WTC11 (cell line): ENCODE data around the gene ZNF627. TPM values are rescaled to one million over a fixed set of nuclear protein-coding genes. Genes with fewer than 3 reads are reported as not detected.

Experiments used
- ATAC-seq: fragments of 200-7000 bp; cut with Tn5 transposase; 2 replicates; pipeline ENCODE4 v1.10.0; 2021; ENCODE audit warnings: mild to moderate bottlenecking, moderate library complexity
- Bru-seq: library from RNA; stranded (reverse); fragments of 400-500 nt; gene quantifications from one replicate; lab custom pipeline; 2021; lab: Mats Ljungman, UMichigan
- CTCF ChIA-PET: fragments of 300-600 bp; sonication (Branson Sonifier 250); formaldehyde crosslinking; loops from one replicate; lab custom pipeline; 2021; ENCODE audit warnings: antibody characterized with exemption; lab: Charles Lee
- POLR2A ChIA-PET: fragments of 350-600 bp; sonication (Branson Sonifier 250); formaldehyde crosslinking; loops from one replicate; lab custom pipeline; 2021; ENCODE audit warnings: antibody characterized with exemption; lab: Charles Lee
- DNase-seq: peaks from one replicate; pipeline ENCODE4 v3.0.0; 2021; ENCODE audit warnings: low spot score
- H3K27ac Mint-ChIP-seq: 2 replicates; pipeline ENCODE4 v1.8.0; 2021; ENCODE audit warnings: mixed read lengths
- H3K27me3 Mint-ChIP-seq: 2 replicates; pipeline ENCODE4 v1.8.0; 2021; ENCODE audit warnings: low read depth, mild to moderate bottlenecking, moderate library complexity, mixed read lengths
- H3K36me3 Mint-ChIP-seq: 2 replicates; pipeline ENCODE4 v1.8.0; 2021; ENCODE audit warnings: mixed read lengths
- H3K4me1 Mint-ChIP-seq: 2 replicates; pipeline ENCODE4 v1.8.0; 2022; ENCODE audit warnings: mixed read lengths
- H3K4me3 Mint-ChIP-seq: 2 replicates; pipeline ENCODE4 v1.8.0; 2021; ENCODE audit warnings: mild to moderate bottlenecking, moderate library complexity, mixed read lengths
- H3K9me3 Mint-ChIP-seq: 2 replicates; pipeline ENCODE4 v1.8.0; 2021; ENCODE audit warnings: mixed read lengths
- E2F5 ChIP-seq: sonication (generic); formaldehyde crosslinking; IDR thresholded peaks from 2 replicates; pipeline ENCODE4 v1.8.1; 2022; ENCODE audit warnings: mild to moderate bottlenecking, moderate library complexity, missing genetic modification reagents
- ESRRA ChIP-seq: sonication (generic); formaldehyde crosslinking; IDR thresholded peaks from 2 replicates; pipeline ENCODE4 v1.8.1; 2022; ENCODE audit warnings: mild to moderate bottlenecking, missing genetic modification reagents, borderline replicate concordance
- FOXK1 ChIP-seq: sonication (generic); formaldehyde crosslinking; IDR thresholded peaks from 2 replicates; pipeline ENCODE4 v1.8.0; 2022; ENCODE audit warnings: mild to moderate bottlenecking, moderate library complexity, missing genetic modification reagents
- GRHL2 ChIP-seq: fragments of 250-450 bp; sonication (Bioruptor Pico); IDR thresholded peaks from 2 replicates; pipeline ENCODE4 v1.8.0; 2022; ENCODE audit warnings: mild to moderate bottlenecking, moderate library complexity; ENCODE audit not compliant: insufficient replicate concordance, severe bottlenecking
- HMGA2 ChIP-seq: fragments of 250-450 bp; sonication (Bioruptor Pico); IDR thresholded peaks from 2 replicates; pipeline ENCODE4 v1.4.0; 2021; ENCODE audit warnings: mild to moderate bottlenecking, moderate library complexity
- MAX ChIP-seq: sonication (generic); formaldehyde crosslinking; IDR thresholded peaks from 2 replicates; pipeline ENCODE4 v1.8.0; 2022; ENCODE audit warnings: mild to moderate bottlenecking, missing genetic modification reagents
- NFATC4 ChIP-seq: fragments of 250-450 bp; sonication (Bioruptor Pico); IDR thresholded peaks from 2 replicates; pipeline ENCODE4 v1.9.0; 2021; ENCODE audit warnings: mild to moderate bottlenecking
- NFYB ChIP-seq: sonication (generic); formaldehyde crosslinking; conservative IDR thresholded peaks from 2 replicates; pipeline ENCODE4 v1.8.0; 2022; ENCODE audit warnings: low read depth, missing genetic modification reagents
- RELA ChIP-seq: sonication (generic); formaldehyde crosslinking; IDR thresholded peaks from 2 replicates; pipeline ENCODE4 v1.8.1; 2022; ENCODE audit warnings: missing genetic modification reagents, mild to moderate bottlenecking, borderline replicate concordance
- SMAD3 ChIP-seq: sonication (generic); formaldehyde crosslinking; IDR thresholded peaks from 2 replicates; pipeline ENCODE4 v1.8.0; 2022; ENCODE audit warnings: missing genetic modification reagents, mild to moderate bottlenecking, borderline replicate concordance
- SP1 ChIP-seq: sonication (generic); formaldehyde crosslinking; conservative IDR thresholded peaks from 2 replicates; pipeline ENCODE4 v1.8.1; 2022; ENCODE audit warnings: missing genetic modification reagents
- TEAD4 ChIP-seq: sonication (generic); formaldehyde crosslinking; IDR thresholded peaks from 2 replicates; pipeline ENCODE4 v1.8.0; 2022; ENCODE audit warnings: mild to moderate bottlenecking, missing genetic modification reagents
- USF1 ChIP-seq: sonication (generic); formaldehyde crosslinking; IDR thresholded peaks from 2 replicates; pipeline ENCODE4 v1.8.0; 2022; ENCODE audit warnings: mild to moderate bottlenecking, missing genetic modification reagents
- ZBTB21 ChIP-seq: sonication (generic); formaldehyde crosslinking; IDR thresholded peaks from 2 replicates; pipeline ENCODE4 v1.8.1; 2023; ENCODE audit warnings: mild to moderate bottlenecking, missing genetic modification reagents, borderline replicate concordance
- ZNF232 ChIP-seq: sonication (generic); formaldehyde crosslinking; IDR thresholded peaks from 2 replicates; pipeline ENCODE4 v1.8.0; 2022; ENCODE audit warnings: mild to moderate bottlenecking, missing genetic modification reagents
- ZNF416 ChIP-seq: fragments of 250-450 bp; sonication (Bioruptor Pico); IDR thresholded peaks from 2 replicates; pipeline ENCODE4 v1.9.0; 2021; ENCODE audit warnings: mild to moderate bottlenecking, inconsistent platforms
- ZNF532 ChIP-seq: fragments of 250-450 bp; sonication (Bioruptor Pico); IDR thresholded peaks from 2 replicates; pipeline ENCODE4 v1.9.0; 2021; ENCODE audit warnings: mild to moderate bottlenecking, borderline replicate concordance
- long read RNA-seq, 3 experiments: library from RNA in 1 of 3; library from capped mRNA in 1 of 3; library from polyadenylated mRNA in 1 of 3; unstranded in 2 of 3; stranded (forward) in 1 of 3; transcript quantifications; one replicate each; pipeline ENCODE4 v2.0.0, GENCODE V29; 2021
- total RNA-seq: library from RNA; stranded (reverse); gene quantifications from 3 replicates; pipeline ENCODE4 v1.2.3, GENCODE V29; 2021
- TF ChIP-seq, protein P1 (sequence below): sonication (generic); formaldehyde crosslinking; conservative IDR thresholded peaks from 2 replicates; pipeline ENCODE4 v1.8.1; 2023; ENCODE audit warnings: mild to moderate bottlenecking, low read depth, missing genetic modification reagents, moderate library complexity
- TF ChIP-seq, protein P2 (sequence below): sonication (generic); formaldehyde crosslinking; IDR thresholded peaks from 2 replicates; pipeline ENCODE4 v1.8.1; 2023; ENCODE audit warnings: mild to moderate bottlenecking, missing genetic modification reagents, moderate library complexity
- TF ChIP-seq, protein P3 (sequence below): fragments of 250-450 bp; sonication (Bioruptor Pico); IDR thresholded peaks from 2 replicates; pipeline ENCODE4 v2.1.2; 2022; ENCODE audit warnings: mild to moderate bottlenecking, moderate library complexity

ZNF627 gene
- total RNA-seq = 12.6 to 13.2 TPM (median 12.7 TPM) in 3 replicates
- Bru-seq, nascent RNA = percentile 84 among the genes with signal in this experiment
- long read RNA-seq, experiment 1, transcript ZNF627-201 (4 exons, 2,840 nt) = major isoform, 31 of 46 reads
- long read RNA-seq, experiment 1, partial matches to known transcripts = 8 of 46 reads
- long read RNA-seq, experiment 1, other reads (novel, unspliced or antisense) = 5 of 46 reads
- long read RNA-seq, experiment 2, transcript ZNF627-201 (4 exons, 2,840 nt) = major isoform, 6 of 19 reads
- long read RNA-seq, experiment 2, partial matches to known transcripts = 1 of 19 reads
- long read RNA-seq, experiment 2, other reads (novel, unspliced or antisense) = 10 of 19 reads
- long read RNA-seq, experiment 3, transcript ZNF627-201 (4 exons, 2,840 nt) = major isoform, 21 of 26 reads
- long read RNA-seq, experiment 3, partial matches to known transcripts = 0 of 26 reads
- long read RNA-seq, experiment 3, other reads (novel, unspliced or antisense) = 3 of 26 reads

- CTCF ChIA-PET = interaction anchor here (0.8 to 1.7 kb wide), 5 partner anchors 16 to 162 kb away, joined by 3 to 5 read pairs (median 4); partner anchors contain the start of genes ODAD3 and PRKCSH
- 0 out of 2 replicates have a peak, but pooled peaks have one; percentile 42 for TF ChIP-seq RELA (CRISPR knock-in tag)
- TF ChIP-seq HMGA2 (CRISPR knock-in tag) = peak; percentile 16; the same call in 1 of the 2 replicates
- TF ChIP-seq SMAD3 = peak; percentile 38; the same call in 1 of the 2 replicates
- TF ChIP-seq GRHL2 (CRISPR knock-in tag) = no peak
- TF ChIP-seq ZNF232 (CRISPR knock-in tag) = peak; percentile 77
- TF ChIP-seq TEAD4 = 0 out of 2 replicates have a peak, but pooled peaks have one; percentile 17
- TF ChIP-seq FOXK1 (CRISPR knock-in tag) = 0 out of 2 replicates have a peak, but pooled peaks have one; percentile 17
- TF ChIP-seq MAX (CRISPR knock-in tag) = peak; percentile 64
- TF ChIP-seq ESRRA (CRISPR knock-in tag) = no peak
- TF ChIP-seq, protein P1, sequence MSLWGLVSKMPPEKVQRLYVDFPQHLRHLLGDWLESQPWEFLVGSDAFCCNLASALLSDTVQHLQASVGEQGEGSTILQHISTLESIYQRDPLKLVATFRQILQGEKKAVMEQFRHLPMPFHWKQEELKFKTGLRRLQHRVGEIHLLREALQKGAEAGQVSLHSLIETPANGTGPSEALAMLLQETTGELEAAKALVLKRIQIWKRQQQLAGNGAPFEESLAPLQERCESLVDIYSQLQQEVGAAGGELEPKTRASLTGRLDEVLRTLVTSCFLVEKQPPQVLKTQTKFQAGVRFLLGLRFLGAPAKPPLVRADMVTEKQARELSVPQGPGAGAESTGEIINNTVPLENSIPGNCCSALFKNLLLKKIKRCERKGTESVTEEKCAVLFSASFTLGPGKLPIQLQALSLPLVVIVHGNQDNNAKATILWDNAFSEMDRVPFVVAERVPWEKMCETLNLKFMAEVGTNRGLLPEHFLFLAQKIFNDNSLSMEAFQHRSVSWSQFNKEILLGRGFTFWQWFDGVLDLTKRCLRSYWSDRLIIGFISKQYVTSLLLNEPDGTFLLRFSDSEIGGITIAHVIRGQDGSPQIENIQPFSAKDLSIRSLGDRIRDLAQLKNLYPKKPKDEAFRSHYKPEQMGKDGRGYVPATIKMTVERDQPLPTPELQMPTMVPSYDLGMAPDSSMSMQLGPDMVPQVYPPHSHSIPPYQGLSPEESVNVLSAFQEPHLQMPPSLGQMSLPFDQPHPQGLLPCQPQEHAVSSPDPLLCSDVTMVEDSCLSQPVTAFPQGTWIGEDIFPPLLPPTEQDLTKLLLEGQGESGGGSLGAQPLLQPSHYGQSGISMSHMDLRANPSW (CRISPR knock-in tag) = no peak
- peak; percentile 82 for TF ChIP-seq SP1
- TF ChIP-seq NFATC4 = 0 out of 2 replicates have a peak, but pooled peaks have one; percentile 49
- peak; percentile 47; the same call in 1 of the 2 replicates for TF ChIP-seq ZBTB21
- peak; percentile 43; the same call in 1 of the 2 replicates for TF ChIP-seq E2F5 (CRISPR knock-in tag)
- TF ChIP-seq NFYB (CRISPR knock-in tag) = peak; percentile 81
- TF ChIP-seq ZNF532 (CRISPR knock-in tag) = no peak
- TF ChIP-seq USF1 (CRISPR knock-in tag) = peak; percentile 47; the same call in 1 of the 2 replicates
- 0 out of 2 replicates have a peak, but pooled peaks have one; percentile 46 for TF ChIP-seq ZNF416 (CRISPR knock-in tag)
- TF ChIP-seq, protein P2, sequence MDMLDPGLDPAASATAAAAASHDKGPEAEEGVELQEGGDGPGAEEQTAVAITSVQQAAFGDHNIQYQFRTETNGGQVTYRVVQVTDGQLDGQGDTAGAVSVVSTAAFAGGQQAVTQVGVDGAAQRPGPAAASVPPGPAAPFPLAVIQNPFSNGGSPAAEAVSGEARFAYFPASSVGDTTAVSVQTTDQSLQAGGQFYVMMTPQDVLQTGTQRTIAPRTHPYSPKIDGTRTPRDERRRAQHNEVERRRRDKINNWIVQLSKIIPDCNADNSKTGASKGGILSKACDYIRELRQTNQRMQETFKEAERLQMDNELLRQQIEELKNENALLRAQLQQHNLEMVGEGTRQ (CRISPR knock-in tag) = no peak
- TF ChIP-seq, protein P3, sequence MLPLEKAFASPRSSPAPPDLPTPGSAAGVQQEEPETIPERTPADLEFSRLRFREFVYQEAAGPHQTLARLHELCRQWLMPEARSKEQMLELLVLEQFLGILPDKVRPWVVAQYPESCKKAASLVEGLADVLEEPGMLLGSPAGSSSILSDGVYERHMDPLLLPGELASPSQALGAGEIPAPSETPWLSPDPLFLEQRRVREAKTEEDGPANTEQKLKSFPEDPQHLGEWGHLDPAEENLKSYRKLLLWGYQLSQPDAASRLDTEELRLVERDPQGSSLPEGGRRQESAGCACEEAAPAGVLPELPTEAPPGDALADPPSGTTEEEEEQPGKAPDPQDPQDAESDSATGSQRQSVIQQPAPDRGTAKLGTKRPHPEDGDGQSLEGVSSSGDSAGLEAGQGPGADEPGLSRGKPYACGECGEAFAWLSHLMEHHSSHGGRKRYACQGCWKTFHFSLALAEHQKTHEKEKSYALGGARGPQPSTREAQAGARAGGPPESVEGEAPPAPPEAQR (CRISPR knock-in tag) = no peak
These were observed at the start of gene ZNF627 for GRCh38 chr19:11597202-11598102. TSS of gene ZNF627 (plus strand) at chr19:11597483. CDS start at chr19:11597628, 145 bp downstream.

More at GRCh38 chr19:11597202-11598102, at the start of gene ZNF627:
- peak within 1 kb of the TSS; percentile 96 for H3K4me3 Mint-ChIP-seq
- POLR2A ChIA-PET = interaction anchor here (0.6 to 0.7 kb wide), 5 partner anchors 39 to 565 kb away, joined by 3 to 9 read pairs (median 3); no protein-coding TSS in a partner anchor
- peak; percentile 99 for ATAC-seq
- peaks cover 23% of the 10 kb centered on the region for H3K4me1 Mint-ChIP-seq
- no peaks in the 10 kb centered on the region for H3K9me3 Mint-ChIP-seq
- peaks cover 22% of the 10 kb centered on the region for H3K36me3 Mint-ChIP-seq
- peak; percentile 100 for DNase-seq
- H3K27ac Mint-ChIP-seq = peak within 1 kb of the TSS; percentile 98
- no peaks in the 10 kb centered on the region for H3K27me3 Mint-ChIP-seq
